Midbrain (tissue), 1 donor: ENCODE results near the gene DOCK2.
"Not testable (repeated sequence)": the region's sequence is repeated elsewhere in the genome, so short reads cannot be mapped to it uniquely, and the experiment has no call there.

ENCODE experiments used
- DNase-seq: peaks from one replicate; lab custom pipeline; 2025; lab: John Stamatoyannopoulos, UW

DOCK2 gene

GRCh38 chr5:169756071-169756765 lies 119.1 kb downstream of the DOCK2 start:
- no peak for DNase-seq

- DNase-seq: no peak
Observed at GRCh38 chr5:169757016-169757415, 119.9 kb downstream of the DOCK2 start.

GRCh38 chr5:169758886-169759285 lies 121.8 kb downstream of the DOCK2 start:
- DNase-seq: no peak

GRCh38 chr5:169760229-169760628 lies 123.2 kb downstream of the DOCK2 start:
- no peak for DNase-seq

- no peak for DNase-seq
Observed at GRCh38 chr5:169762338-169763095, 125.4 kb downstream of the DOCK2 start.

- DNase-seq: no peak
Observed at GRCh38 chr5:169763376-169764017, 126.4 kb downstream of the DOCK2 start.

GRCh38 chr5:169764018-169764378 lies 126.9 kb downstream of the DOCK2 start:
- DNase-seq: no peak

- DNase-seq: no peak
Observed at GRCh38 chr5:169765176-169765996, 128.3 kb downstream of the DOCK2 start.

- not testable (repeated sequence) for DNase-seq
Observed at GRCh38 chr5:169766943-169767342, 129.9 kb downstream of the DOCK2 start.

GRCh38 chr5:169767938-169768337 lies 130.9 kb downstream of the DOCK2 start:
- no peak for DNase-seq

GRCh38 chr5:169768416-169768815 lies 131.3 kb downstream of the DOCK2 start:
- no peak for DNase-seq

- no peak for DNase-seq
Observed at GRCh38 chr5:169770109-169770508, 133.0 kb downstream of the DOCK2 start.

- DNase-seq: no peak
Observed at GRCh38 chr5:169772256-169772655, 135.2 kb downstream of the DOCK2 start.

- DNase-seq: no peak
Observed at GRCh38 chr5:169772688-169773087, 135.6 kb downstream of the DOCK2 start.

GRCh38 chr5:169777159-169777558 lies 140.1 kb downstream of the DOCK2 start:
- DNase-seq: no peak

GRCh38 chr5:169778622-169779596 lies 141.8 kb downstream of the DOCK2 start:
- no peak for DNase-seq

GRCh38 chr5:169781420-169782345 lies 144.6 kb downstream of the DOCK2 start:
- DNase-seq: no peak

- no peak for DNase-seq
Observed at GRCh38 chr5:169785771-169786618, 148.9 kb downstream of the DOCK2 start.

GRCh38 chr5:169788168-169788567 lies 151.1 kb downstream of the DOCK2 start:
- no peak for DNase-seq
